Measurements from ENCODE around the gene GCNT2.

DNA sequence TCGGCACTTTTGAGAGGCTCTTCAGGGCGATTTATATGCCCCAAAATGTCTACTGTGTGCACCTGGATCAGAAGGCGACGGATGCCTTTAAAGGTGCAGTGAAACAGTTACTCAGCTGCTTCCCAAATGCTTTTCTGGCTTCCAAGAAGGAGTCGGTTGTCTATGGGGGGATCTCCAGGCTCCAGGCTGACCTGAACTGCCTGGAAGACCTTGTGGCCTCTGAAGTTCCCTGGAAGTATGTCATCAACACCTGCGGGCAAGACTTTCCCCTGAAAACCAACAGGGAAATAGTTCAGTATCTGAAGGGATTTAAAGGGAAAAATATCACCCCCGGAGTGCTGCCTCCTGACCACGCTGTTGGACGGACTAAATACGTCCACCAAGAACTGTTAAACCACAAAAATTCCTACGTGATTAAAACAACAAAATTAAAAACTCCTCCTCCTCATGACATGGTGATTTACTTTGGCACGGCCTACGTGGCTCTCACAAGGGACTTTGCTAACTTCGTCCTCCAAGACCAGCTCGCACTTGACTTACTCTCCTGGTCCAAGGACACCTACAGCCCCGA is 8.2 kb downstream of the GCNT2 start:
- no peak for TF ChIP-seq EZH2 (IDR thresholded peaks at IDR 0.05; ENCODE audit: low read length, unreplicated experiment)
- TF ChIP-seq, protein P1, sequence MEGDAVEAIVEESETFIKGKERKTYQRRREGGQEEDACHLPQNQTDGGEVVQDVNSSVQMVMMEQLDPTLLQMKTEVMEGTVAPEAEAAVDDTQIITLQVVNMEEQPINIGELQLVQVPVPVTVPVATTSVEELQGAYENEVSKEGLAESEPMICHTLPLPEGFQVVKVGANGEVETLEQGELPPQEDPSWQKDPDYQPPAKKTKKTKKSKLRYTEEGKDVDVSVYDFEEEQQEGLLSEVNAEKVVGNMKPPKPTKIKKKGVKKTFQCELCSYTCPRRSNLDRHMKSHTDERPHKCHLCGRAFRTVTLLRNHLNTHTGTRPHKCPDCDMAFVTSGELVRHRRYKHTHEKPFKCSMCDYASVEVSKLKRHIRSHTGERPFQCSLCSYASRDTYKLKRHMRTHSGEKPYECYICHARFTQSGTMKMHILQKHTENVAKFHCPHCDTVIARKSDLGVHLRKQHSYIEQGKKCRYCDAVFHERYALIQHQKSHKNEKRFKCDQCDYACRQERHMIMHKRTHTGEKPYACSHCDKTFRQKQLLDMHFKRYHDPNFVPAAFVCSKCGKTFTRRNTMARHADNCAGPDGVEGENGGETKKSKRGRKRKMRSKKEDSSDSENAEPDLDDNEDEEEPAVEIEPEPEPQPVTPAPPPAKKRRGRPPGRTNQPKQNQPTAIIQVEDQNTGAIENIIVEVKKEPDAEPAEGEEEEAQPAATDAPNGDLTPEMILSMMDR (conservative IDR thresholded peaks at IDR 0.05; ENCODE audit: low read depth, low read length) = no peak
- TF ChIP-seq EZH2phosphoT487 (IDR thresholded peaks at IDR 0.05; ENCODE audit: borderline replicate concordance, low read length) = no peak
